Smooth muscle cell (in vitro differentiated cells): ENCODE data around the gene SYNJ2. TPM values are rescaled to one million over a fixed set of nuclear protein-coding genes. Genes with fewer than 3 reads are reported as not detected.

Experiments
- DNase-seq: peaks from one replicate; lab custom pipeline; 2025; ENCODE audit not compliant: unreplicated experiment; lab: John Stamatoyannopoulos, UW
- H2AFZ ChIP-seq: fragments of 200-600 bp; sonication (generic); 2 replicates; pipeline ENCODE4 v1.6.0; 2016; ENCODE audit warnings: antibody characterized with exemption, low read depth, mild to moderate bottlenecking
- H3F3A ChIP-seq: fragments of 200-600 bp; sonication (generic); 2 replicates; pipeline ENCODE4 v1.6.0; 2017; ENCODE audit warnings: antibody characterized with exemption, low read depth
- H3K27ac ChIP-seq: fragments of 200-600 bp; sonication (generic); 2 replicates; pipeline ENCODE4 v1.5.1; 2016; ENCODE audit warnings: low read depth, mild to moderate bottlenecking
- H3K27me3 ChIP-seq: fragments of 200-600 bp; sonication (generic); 2 replicates; pipeline ENCODE4 v1.6.1; 2016; ENCODE audit warnings: low read depth, mild to moderate bottlenecking
- H3K36me3 ChIP-seq: fragments of 200-600 bp; sonication (generic); 2 replicates; pipeline ENCODE4 v1.5.1; 2016; ENCODE audit warnings: low read depth
- H3K4me1 ChIP-seq: fragments of 200-600 bp; sonication (generic); 2 replicates; pipeline ENCODE4 v1.5.1; 2016; ENCODE audit warnings: low read depth
- H3K4me2 ChIP-seq: fragments of 200-600 bp; sonication (generic); 2 replicates; pipeline ENCODE4 v1.6.0; 2016; ENCODE audit warnings: mild to moderate bottlenecking
- H3K4me3 ChIP-seq: fragments of 200-600 bp; sonication (generic); 2 replicates; pipeline ENCODE4 v1.5.1; 2016; ENCODE audit warnings: mild to moderate bottlenecking
- H3K79me2 ChIP-seq: fragments of 200-600 bp; sonication (generic); 2 replicates; pipeline ENCODE4 v1.6.0; 2016; ENCODE audit warnings: low read depth, mild to moderate bottlenecking
- H3K9ac ChIP-seq: fragments of 200-600 bp; sonication (generic); 2 replicates; pipeline ENCODE4 v1.6.0; 2016; ENCODE audit warnings: low read depth
- H3K9me3 ChIP-seq: fragments of 200-600 bp; sonication (generic); replicated peaks from 2 replicates; pipeline ENCODE4 v1.5.1; 2016; ENCODE audit warnings: low read depth
- H4K20me1 ChIP-seq: fragments of 200-600 bp; sonication (generic); 2 replicates; pipeline ENCODE4 v1.6.0; 2016; ENCODE audit warnings: low read depth
- CTCF ChIP-seq: fragments of 200-600 bp; sonication (generic); IDR thresholded peaks from 2 replicates; pipeline ENCODE4 v1.5.1; 2017; ENCODE audit warnings: borderline replicate concordance, mild to moderate bottlenecking, antibody characterized with exemption; ENCODE audit not compliant: insufficient read depth, poor library complexity, severe bottlenecking
- WGBS: methylation state at CpG from one replicate; pipeline ENCODE4 v1.1.7; 2016; ENCODE audit warnings: low lambda C conversion rate; 5-methylcytosine and 5-hydroxymethylcytosine counted together
- polyA plus RNA-seq: library from polyadenylated mRNA; unstranded; fragments of >200 nt; fragmentation: Nextera tagmentation; extraction: Ambion mirVana; gene quantifications from 2 replicates; pipeline ENCODE4 v1.2.1, GENCODE V29; 2016
- total RNA-seq: library from RNA; depleted of rRNA; stranded (reverse); fragments of >200 nt; gene quantifications from 2 replicates; pipeline ENCODE4 v1.2.3, GENCODE V29; 2014

Gene SYNJ2
- total and polyA plus RNA-seq, 2 experiments from 2014 or later = 6.0 to 6.1 TPM

- H3K4me2 ChIP-seq = no peak overlapping the region
- H3K9me3 ChIP-seq = no peaks in the 10 kb centered on the region
- WGBS = 74% methylated on average over 20 of the region's 20 CpGs
- H3K36me3 ChIP-seq = no peaks in the 10 kb centered on the region
- no peak overlapping the region for H2AFZ ChIP-seq
- H4K20me1 ChIP-seq = no peaks in the 10 kb centered on the region
- H3K27me3 ChIP-seq = no peaks in the 10 kb centered on the region
- H3K9ac ChIP-seq = peak overlapping the region; percentile 11
- peaks cover 14% of the 10 kb centered on the region for H3K4me1 ChIP-seq
- H3F3A ChIP-seq = peaks cover 18% of the 10 kb centered on the region
- no peak overlapping the region for H3K4me3 ChIP-seq
- TF ChIP-seq CTCF = no peak
- H3K79me2 ChIP-seq = no peaks in the 10 kb centered on the region
- no peak for DNase-seq
- H3K27ac ChIP-seq = peak overlapping the region; percentile 73
Observed at GRCh38 chr6:158046201-158047126, 64.8 kb downstream of the SYNJ2 start.

GRCh38 chr6:158047127-158047518 is 65.5 kb downstream of the SYNJ2 start:
- no peak overlapping the region for H3K9ac ChIP-seq
- peaks cover 13% of the 10 kb centered on the region for H3F3A ChIP-seq
- H2AFZ ChIP-seq = no peak overlapping the region
- no peak for TF ChIP-seq CTCF
- no peaks in the 10 kb centered on the region for H4K20me1 ChIP-seq
- H3K27me3 ChIP-seq = no peaks in the 10 kb centered on the region
- H3K79me2 ChIP-seq = no peaks in the 10 kb centered on the region
- WGBS = 41% methylated on average over 10 of the region's 10 CpGs
- peak overlapping the region; percentile 73 for H3K27ac ChIP-seq
- no peak for DNase-seq
- H3K4me1 ChIP-seq = peaks cover 9% of the 10 kb centered on the region
- H3K36me3 ChIP-seq = no peaks in the 10 kb centered on the region
- no peaks in the 10 kb centered on the region for H3K9me3 ChIP-seq
- no peak overlapping the region for H3K4me3 ChIP-seq
- no peak overlapping the region for H3K4me2 ChIP-seq

- peaks cover 4% of the 10 kb centered on the region for H3K4me1 ChIP-seq
- H3K27ac ChIP-seq = peak overlapping the region; percentile 73
- no peak for DNase-seq
- no peak for TF ChIP-seq CTCF
- H3K79me2 ChIP-seq = no peaks in the 10 kb centered on the region
- WGBS = 84% methylated on average over 9 of the region's 9 CpGs
- H3K9me3 ChIP-seq = no peaks in the 10 kb centered on the region
- H3K9ac ChIP-seq = no peak overlapping the region
- H3F3A ChIP-seq = peaks cover 8% of the 10 kb centered on the region
- no peaks in the 10 kb centered on the region for H3K36me3 ChIP-seq
- H4K20me1 ChIP-seq = no peaks in the 10 kb centered on the region
- no peaks in the 10 kb centered on the region for H3K27me3 ChIP-seq
- no peak overlapping the region for H2AFZ ChIP-seq
- H3K4me2 ChIP-seq = no peak overlapping the region
- H3K4me3 ChIP-seq = no peak overlapping the region
Observed at GRCh38 chr6:158047563-158048323, 66.1 kb downstream of the SYNJ2 start.
